IMR-90 (cell line): ENCODE data around the gene IL4R. TPM values are rescaled to one million over a fixed set of nuclear protein-coding genes. Genes with fewer than 3 reads are reported as not detected.

Experiments used
- ATAC-seq: fragments of 200-7000 bp; cut with Tn5 transposase; 2 replicates; pipeline ENCODE4 v1.9.1; 2020; ENCODE audit warnings: low read depth, mild to moderate bottlenecking, moderate library complexity
- BruUV-seq: library from RNA; stranded (reverse); fragments of 400-500 nt; replicated peaks from 2 replicates; lab custom pipeline; 2021; lab: Mats Ljungman, UMichigan
- CTCF ChIA-PET: fragments of 300-600 bp; formaldehyde crosslinking; extraction: SDS; loops from one replicate; lab custom pipeline; 2021; ENCODE audit warnings: antibody characterized with exemption; lab: Yijun Ruan, JAX
- POLR2A ChIA-PET: fragments of 300-600 bp; sonication (Branson Sonifier 250); formaldehyde crosslinking; loops from one replicate; lab custom pipeline; 2022; ENCODE audit warnings: antibody characterized with exemption; ENCODE audit not compliant: unreplicated experiment; lab: Charles Lee
- DNase-seq: peaks from one replicate; pipeline ENCODE4 v3.0.0; 2013
- H2AFZ ChIP-seq: replicated peaks from 2 replicates; pipeline ENCODE3; 2013; ENCODE audit warnings: low read length, mild to moderate bottlenecking; ENCODE audit not compliant: poor library complexity
- H2AK5ac ChIP-seq: 2 replicates; pipeline ENCODE4 v1.6.1; 2013; ENCODE audit warnings: low read depth, low read length, inconsistent platforms
- H2AK9ac ChIP-seq: replicated peaks from 2 replicates; pipeline ENCODE3; 2013; ENCODE audit warnings: mild to moderate bottlenecking, low read depth, low read length, moderate library complexity; ENCODE audit not compliant: poor library complexity
- H2BK120ac ChIP-seq: 2 replicates; pipeline ENCODE4 v1.6.1; 2013; ENCODE audit warnings: low read depth, low read length, inconsistent platforms
- H2BK15ac ChIP-seq: 3 replicates; pipeline ENCODE4 v1.6.1; 2013; ENCODE audit warnings: low read depth, low read length, inconsistent platforms
- H2BK20ac ChIP-seq: 2 replicates; pipeline ENCODE4 v1.6.1; 2013; ENCODE audit warnings: low read depth, mild to moderate bottlenecking, inconsistent platforms, low read length, moderate library complexity
- H2BK5ac ChIP-seq: 2 replicates; pipeline ENCODE4 v1.6.1; 2013; ENCODE audit warnings: mild to moderate bottlenecking, low read depth, low read length, inconsistent platforms; ENCODE audit not compliant: poor library complexity, severe bottlenecking
- H3K14ac ChIP-seq: replicated peaks from 2 replicates; pipeline ENCODE4 v1.6.1; 2013; ENCODE audit warnings: low read depth, low read length, inconsistent platforms
- H3K18ac ChIP-seq: 2 replicates; pipeline ENCODE4 v1.6.1; 2013; ENCODE audit warnings: low read depth, low read length, control low read depth
- H3K23ac ChIP-seq: 2 replicates; pipeline ENCODE4 v1.6.1; 2013; ENCODE audit warnings: low read depth, low read length, inconsistent platforms
- H3K27ac ChIP-seq: 2 replicates; pipeline ENCODE4 v1.5.1; 2013; ENCODE audit warnings: mild to moderate bottlenecking, control low read depth, low read length; ENCODE audit not compliant: insufficient read depth
- H3K27me3 ChIP-seq: 2 replicates; pipeline ENCODE4 v1.6.1; 2013; ENCODE audit warnings: low read length; ENCODE audit not compliant: control insufficient read depth, insufficient read depth
- H3K36me3 ChIP-seq: 2 replicates; pipeline ENCODE4 v1.6.1; 2013; ENCODE audit warnings: low read length, mixed read lengths; ENCODE audit not compliant: control insufficient read depth, insufficient read depth
- H3K4ac ChIP-seq: 2 replicates; pipeline ENCODE4 v1.6.1; 2013; ENCODE audit warnings: low read depth, low read length, inconsistent platforms
- H3K4me1 ChIP-seq: 2 replicates; pipeline ENCODE4 v1.6.1; 2013; ENCODE audit warnings: low read length, mixed read lengths; ENCODE audit not compliant: control insufficient read depth, insufficient read depth
- H3K4me2 ChIP-seq: 2 replicates; pipeline ENCODE4 v1.6.1; 2013; ENCODE audit warnings: low read depth, mild to moderate bottlenecking, control low read depth, low read length, moderate library complexity
- H3K4me3 ChIP-seq: 2 replicates; pipeline ENCODE4 v1.5.1; 2013; ENCODE audit warnings: low read depth, mild to moderate bottlenecking, control low read depth, low read length, moderate library complexity; ENCODE audit not compliant: insufficient read depth
- H3K56ac ChIP-seq: 2 replicates; pipeline ENCODE4 v1.6.1; 2013; ENCODE audit warnings: low read length, inconsistent platforms; ENCODE audit not compliant: insufficient read depth; ENCODE audit errors: extremely low read depth
- H3K79me1 ChIP-seq, 2 experiments: 2 replicates each; pipeline ENCODE4 v1.6.1; 2013; ENCODE audit warnings: low read length in 2 of 2, inconsistent platforms in 1 of 2, low read depth in 1 of 2
- H3K9ac ChIP-seq: 2 replicates; pipeline ENCODE4 v1.6.1; 2013; ENCODE audit warnings: low read depth, low read length, control low read depth
- H3K9me1 ChIP-seq: 2 replicates; pipeline ENCODE4 v1.6.1; 2013; ENCODE audit warnings: low read length, inconsistent platforms; ENCODE audit not compliant: insufficient read depth
- H3K9me3 ChIP-seq: 2 replicates; pipeline ENCODE4 v1.6.1; 2013; ENCODE audit warnings: low read length; ENCODE audit not compliant: control insufficient read depth, insufficient read depth
- H4K20me1 ChIP-seq: 2 replicates; pipeline ENCODE4 v1.6.1; 2013; ENCODE audit warnings: low read length, inconsistent platforms; ENCODE audit not compliant: insufficient read depth
- H4K5ac ChIP-seq: 2 replicates; pipeline ENCODE4 v1.6.1; 2013; ENCODE audit warnings: mild to moderate bottlenecking, low read depth, low read length, control low read depth
- H4K8ac ChIP-seq, 2 experiments: 2 replicates each; pipeline ENCODE4 v1.6.1; 2013; ENCODE audit warnings: low read depth in 2 of 2, low read length in 2 of 2, control low read depth in 1 of 2, inconsistent platforms in 1 of 2
- H4K91ac ChIP-seq: 2 replicates; pipeline ENCODE4 v1.6.1; 2013; ENCODE audit warnings: low read depth, low read length, inconsistent platforms; ENCODE audit not compliant: insufficient read depth
- BHLHE40 ChIP-seq: fragments of 150-350 bp; IDR thresholded peaks from 2 replicates; pipeline ENCODE4 v1.6.1; 2016; ENCODE audit warnings: mild to moderate bottlenecking, low read depth, low read length
- CEBPB ChIP-seq: IDR thresholded peaks from 2 replicates; pipeline ENCODE4 v1.6.1; 2012; ENCODE audit warnings: low read depth, low read length, improper control_type of control experiment
- CHD1 ChIP-seq: IDR thresholded peaks from 2 replicates; pipeline ENCODE4 v1.6.1; 2012; ENCODE audit warnings: low read depth, low read length, improper control_type of control experiment
- CTCF ChIP-seq: conservative IDR thresholded peaks from 2 replicates; pipeline ENCODE4 v1.5.1; 2012; ENCODE audit warnings: mild to moderate bottlenecking, low read depth, low read length, improper control_type of control experiment
- ELK1 ChIP-seq: fragments of 150-350 bp; IDR thresholded peaks from 2 replicates; pipeline ENCODE4 v1.6.1; 2016; ENCODE audit warnings: low read depth, mild to moderate bottlenecking, low read length, moderate library complexity, borderline replicate concordance
- FOS ChIP-seq: fragments of 150-350 bp; IDR thresholded peaks from 2 replicates; pipeline ENCODE4 v1.6.1; 2016; ENCODE audit warnings: low read depth, low read length
- MAFK ChIP-seq: IDR thresholded peaks from 2 replicates; pipeline ENCODE4 v1.6.1; 2012; ENCODE audit warnings: low read depth, low read length, improper control_type of control experiment
- MAZ ChIP-seq: IDR thresholded peaks from 2 replicates; pipeline ENCODE4 v1.6.1; 2012; ENCODE audit warnings: low read depth, mild to moderate bottlenecking, low read length, improper control_type of control experiment, moderate library complexity, borderline replicate concordance
- MXI1 ChIP-seq: IDR thresholded peaks from 2 replicates; pipeline ENCODE4 v1.6.1; 2012; ENCODE audit warnings: low read depth, mild to moderate bottlenecking, low read length, moderate library complexity, borderline replicate concordance
- NFE2L2 ChIP-seq: fragments of 150-350 bp; IDR thresholded peaks from 2 replicates; pipeline ENCODE4 v1.6.1; 2016; ENCODE audit warnings: low read depth, mild to moderate bottlenecking, low read length
- POLR2A ChIP-seq: IDR thresholded peaks from 2 replicates; pipeline ENCODE4 v1.6.1; 2012; ENCODE audit warnings: mild to moderate bottlenecking, low read depth, low read length
- RAD21 ChIP-seq: IDR thresholded peaks from 2 replicates; pipeline ENCODE4 v1.6.1; 2012; ENCODE audit warnings: low read length, improper control_type of control experiment
- RCOR1 ChIP-seq: IDR thresholded peaks from 2 replicates; pipeline ENCODE4 v1.6.1; 2012; ENCODE audit warnings: mild to moderate bottlenecking, low read length, improper control_type of control experiment; ENCODE audit not compliant: insufficient replicate concordance
- RFX5 ChIP-seq: IDR thresholded peaks from 2 replicates; pipeline ENCODE4 v1.8.0; 2012; ENCODE audit warnings: low read depth, mild to moderate bottlenecking, low read length, moderate library complexity
- SMC3 ChIP-seq: fragments of 150-350 bp; IDR thresholded peaks from 2 replicates; pipeline ENCODE4 v1.6.1; 2016; ENCODE audit warnings: low read depth, mild to moderate bottlenecking, antibody characterized with exemption, low read length, moderate library complexity
- USF2 ChIP-seq: fragments of 150-350 bp; IDR thresholded peaks from 2 replicates; pipeline ENCODE4 v1.6.1; 2017; ENCODE audit warnings: mild to moderate bottlenecking, antibody characterized with exemption, low read length, low read depth
- WGBS, 2 experiments: methylation state at CpG; one replicate each; pipeline versions ENCODE4 v1.1.5 to v1.1.7; 2013; ENCODE audit warnings: missing lambda C conversion rate in 2 of 2; ENCODE audit not compliant: insufficient read length in 1 of 2; ENCODE audit errors: extremely low coverage in 2 of 2; 5-methylcytosine and 5-hydroxymethylcytosine counted together
- dilution Hi-C: fragments of 300-500 bp; cut with HindIII; formaldehyde crosslinking; loops from one replicate; pipeline ENCODE4 v1.14.3; 2018; ENCODE audit warnings: low sequenced_read_pairs; ENCODE audit not compliant: unreplicated experiment
- in situ Hi-C: fragments of 300-500 bp; cut with MboI; formaldehyde crosslinking; loops from 3 replicates; pipeline ENCODE4 v1.14.3; 2019; ENCODE audit warnings: low sequenced_read_pairs, inconsistent platforms, mixed read lengths
- intact Hi-C: fragments of 100-400 bp; cut with micrococcal nuclease; formaldehyde crosslinking; loops from 2 replicates; pipeline ENCODE4 v1.10.0; 2022
- polyA plus RNA-seq, 3 experiments: library from polyadenylated mRNA; depleted of rRNA; stranded (reverse); fragments of >200 nt; gene quantifications; 2 replicates each; pipeline ENCODE4 v1.2.3, GENCODE V29; 2012; ENCODE audit warnings: low replicate concordance in 1 of 3
- total RNA-seq: library from RNA; depleted of rRNA; stranded (reverse); fragments of >200 nt; gene quantifications from 2 replicates; pipeline ENCODE4 v1.2.3, GENCODE V29; 2012

IL4R gene
- total and polyA plus RNA-seq, 2 of the 4 experiments (the other 2 are of a cell fraction): 6.3 to 18.7 TPM

- Histone ChIP-seq H3K9me3 (no peaks in the 10 kb centered on the region), H3K4me1 (no peaks in the 10 kb centered on the region), H2AK9ac (no peak overlapping the region), H3K23ac (no peak overlapping the region), H2AFZ (no peak overlapping the region), H4K5ac (no peak overlapping the region), H3K79me1 (no peaks in the 10 kb centered on the region), H3K4me2 (no peak overlapping the region), H3K9me1 (no peaks in the 10 kb centered on the region), H2BK120ac (no peak overlapping the region), H4K91ac (no peak overlapping the region), H2BK15ac (no peak overlapping the region), H3K9ac (no peak overlapping the region), H3K18ac (no peak overlapping the region), H2BK5ac (no peak overlapping the region), H3K4me3 (no peak overlapping the region), H2AK5ac (no peak overlapping the region), H3K14ac (no peak overlapping the region), H3K27ac (no peak overlapping the region), H3K27me3 (no peaks in the 10 kb centered on the region), H4K8ac (no peak overlapping the region; a peak in 1 of 4 replicates), H3K36me3 (no peaks in the 10 kb centered on the region), H2BK20ac (no peak overlapping the region), H3K56ac (no peak overlapping the region), H4K20me1 (no peaks in the 10 kb centered on the region), H3K4ac (no peak overlapping the region)
- intact Hi-C loops: no loop called here
- ChIA-PET CTCF (no interaction called here), POLR2A (no interaction called here)
- BruUV-seq: no TSS peak
- WGBS, 2 experiments: no CpG with 5 or more reads among the region's 2 CpGs
- no peak for ATAC-seq
- no peak for DNase-seq
- dilution Hi-C loops: no loop called here
- in situ Hi-C loops: no loop called here
- TF ChIP-seq CTCF (no peak), RCOR1 (no peak), ELK1 (no peak), SMC3 (no peak), MXI1 (no peak), USF2 (no peak), CEBPB (no peak), RFX5 (no peak), RAD21 (no peak), MAFK (no peak), FOS (no peak), POLR2A (no peak), MAZ (no peak), BHLHE40 (no peak), CHD1 (no peak), NFE2L2 (no peak)
Measured at GRCh38 chr16:27304102-27304501, 9.7 kb upstream of the IL4R start.
